K562 (cell line): ENCODE results near the gene CLIP4. TPM values are rescaled to one million over a fixed set of nuclear protein-coding genes. Genes with fewer than 3 reads are reported as not detected.

Source experiments
- ATF4 ChIP-seq: fragments of 450-650 bp; formaldehyde crosslinking; IDR thresholded peaks from 2 replicates; pipeline ENCODE4 v1.4.0; 2022; ENCODE audit warnings: mild to moderate bottlenecking, moderate library complexity
- C11orf30 ChIP-seq: fragments of 450-650 bp; IDR thresholded peaks from 2 replicates; pipeline ENCODE4 v1.6.1; 2016; ENCODE audit warnings: low read depth, mild to moderate bottlenecking
- DNMT1 ChIP-seq: fragments of 450-650 bp; IDR thresholded peaks from 2 replicates; pipeline ENCODE4 v1.6.1; 2016; ENCODE audit warnings: antibody characterized with exemption, mild to moderate bottlenecking
- HSF4 ChIP-seq: fragments of 250-450 bp; sonication (Bioruptor Pico); IDR thresholded peaks from 2 replicates; pipeline ENCODE4 v2.1.2; 2022; ENCODE audit warnings: mild to moderate bottlenecking, moderate library complexity, borderline replicate concordance
- ILK ChIP-seq: fragments of 450-650 bp; IDR thresholded peaks from 2 replicates; pipeline ENCODE4 v1.6.1; 2016; ENCODE audit warnings: missing genetic modification characterization, low read depth, mild to moderate bottlenecking, missing compliant biosample characterization, moderate library complexity, borderline replicate concordance
- JUND ChIP-seq, 2 experiments: IDR thresholded peaks; 2 replicates in 1 of 2; 3 replicates in 1 of 2; pipeline ENCODE4 v1.6.1; 2011; ENCODE audit warnings: borderline replicate concordance in 2 of 2, low read depth in 2 of 2, low read length in 2 of 2, improper control_type of control experiment in 1 of 2, missing biosample characterization in 1 of 2, missing genetic modification characterization in 1 of 2, missing genetic modification reagents in 1 of 2
- KAT8 ChIP-seq: fragments of 450-650 bp; IDR thresholded peaks from 2 replicates; pipeline ENCODE4 v1.6.1; 2016; ENCODE audit warnings: low read depth, mild to moderate bottlenecking
- KDM5B ChIP-seq: fragments of 200-600 bp; sonication (generic); IDR thresholded peaks from 2 replicates; pipeline ENCODE4 v1.6.1; 2012; ENCODE audit warnings: low read depth, mild to moderate bottlenecking, moderate library complexity, low read length, control low read depth, inconsistent platforms; ENCODE audit not compliant: insufficient replicate concordance
- KLF10 ChIP-seq: fragments of 250-450 bp; sonication (Bioruptor Pico); IDR thresholded peaks from 2 replicates; pipeline ENCODE4 v1.6.1; 2021; ENCODE audit warnings: matching md5 sums
- MAFK ChIP-seq: IDR thresholded peaks from 2 replicates; pipeline ENCODE4 v1.6.1; 2011; ENCODE audit warnings: low read length, improper control_type of control experiment
- MXI1 ChIP-seq: IDR thresholded peaks from 2 replicates; pipeline ENCODE4 v1.6.1; 2011; ENCODE audit warnings: low read depth, mild to moderate bottlenecking, improper control_type of control experiment, low read length
- NCOR1 ChIP-seq: fragments of 450-650 bp; IDR thresholded peaks from 2 replicates; pipeline ENCODE4 v1.6.1; 2016; ENCODE audit warnings: mild to moderate bottlenecking, moderate library complexity
- NFATC3 ChIP-seq: fragments of 450-650 bp; IDR thresholded peaks from 2 replicates; pipeline ENCODE4 v1.6.1; 2017; ENCODE audit warnings: mild to moderate bottlenecking
- NFYB ChIP-seq: IDR thresholded peaks from 2 replicates; pipeline ENCODE4 v1.6.1; 2011; ENCODE audit warnings: mild to moderate bottlenecking, moderate library complexity; ENCODE audit not compliant: insufficient read length; ENCODE audit errors: extremely low read depth
- STAT6 ChIP-seq: sonication (generic); formaldehyde crosslinking; IDR thresholded peaks from 2 replicates; pipeline ENCODE4 v1.8.1; 2023; ENCODE audit warnings: mild to moderate bottlenecking, missing genetic modification reagents
- TAF9B ChIP-seq: fragments of 450-650 bp; IDR thresholded peaks from 2 replicates; pipeline ENCODE4 v1.6.1; 2018; ENCODE audit warnings: mild to moderate bottlenecking; ENCODE audit not compliant: partially characterized antibody
- ZNF354B ChIP-seq: fragments of 250-450 bp; sonication (Bioruptor Pico); IDR thresholded peaks from 2 replicates; pipeline ENCODE4 v1.4.0; 2020
- ZNF589 ChIP-seq: fragments of 200-800 bp; sonication (Bioruptor generic); IDR thresholded peaks from 2 replicates; pipeline ENCODE4 v1.6.1; 2016; ENCODE audit warnings: low read depth, missing genetic modification characterization, missing compliant biosample characterization
- ZNF785 ChIP-seq: fragments of 250-450 bp; sonication (Bioruptor Pico); IDR thresholded peaks from 2 replicates; pipeline ENCODE4 v1.4.0; 2020; ENCODE audit warnings: mild to moderate bottlenecking
- polyA plus RNA-seq, 8 experiments: library from polyadenylated mRNA; depleted of rRNA in 4 of 8; stranded (reverse) in 5 of 8; unstranded in 3 of 8; fragments of >200 nt; fragmentation: Nextera tagmentation in 2 of 8; fragmentation: Illumina TruSeq in 1 of 8; extraction: Ambion mirVana in 2 of 8; extraction: Trizol in 1 of 8; gene quantifications; 2 replicates each; pipeline versions ENCODE4 v1.2.1 to v1.2.3, GENCODE V29; 2011 to 2014; ENCODE audit warnings: inconsistent platforms in 1 of 8, missing spikeins in 1 of 8
- total RNA-seq, 7 experiments: library from RNA; depleted of rRNA in 6 of 7; stranded (reverse); fragments of >200 nt in 6 of 7; fragmentation: Illumina TruSeq in 2 of 7; extraction: Trizol in 2 of 7; gene quantifications; 2 replicates each; pipeline versions ENCODE4 v1.2.1 to v1.2.3, GENCODE V29; 2011 to 2021; ENCODE audit warnings: low replicate concordance in 1 of 7

The CLIP4 gene
- total and polyA plus RNA-seq, 9 of the 15 experiments (the other 6 are each of a cell fraction or from before 2014, with no cell fraction given): 0.03 to 0.38 (median 0.13) TPM; not detected in 5

GRCh38 chr2:29130295-29130694 is 15.1 kb downstream of the CLIP4 start (continued):
- TF ChIP-seq KDM5B (no peak), HSF4 (CRISPR knock-in tag) (no peak), STAT6 (no peak), JUND (IDR thresholded peaks at IDR 0.05; ENCODE audit: borderline replicate concordance, low read depth, low read length) (no peak), JUND (tag; IDR thresholded peaks at IDR 0.05; ENCODE audit: borderline replicate concordance, low read depth, low read length) (peak; percentile 17; the same call in 1 of the 3 replicates), NFATC3 (no peak), KAT8 (no peak), ATF4 (CRISPR knock-in tag) (no peak), ILK (tag) (no peak), TAF9B (peak; percentile 26), ZNF354B (CRISPR knock-in tag) (no peak), ZNF785 (CRISPR knock-in tag) (no peak), NCOR1 (0 out of 2 replicates have a peak, but pooled peaks have one; percentile 7), C11orf30 (peak; percentile 97), NFYB (no peak), ZNF589 (no peak), DNMT1 (no peak), MXI1 (no peak), KLF10 (CRISPR knock-in tag) (no peak), MAFK (peak; percentile 97)
